Measurements from ENCODE around the gene GRHPR. TPM values are rescaled to one million over a fixed set of nuclear protein-coding genes. Genes with fewer than 3 reads are reported as not detected.

GRHPR gene
- total RNA-seq, 4 donors from 2014 or later = 120 to 181 (median 141) TPM

DNA sequence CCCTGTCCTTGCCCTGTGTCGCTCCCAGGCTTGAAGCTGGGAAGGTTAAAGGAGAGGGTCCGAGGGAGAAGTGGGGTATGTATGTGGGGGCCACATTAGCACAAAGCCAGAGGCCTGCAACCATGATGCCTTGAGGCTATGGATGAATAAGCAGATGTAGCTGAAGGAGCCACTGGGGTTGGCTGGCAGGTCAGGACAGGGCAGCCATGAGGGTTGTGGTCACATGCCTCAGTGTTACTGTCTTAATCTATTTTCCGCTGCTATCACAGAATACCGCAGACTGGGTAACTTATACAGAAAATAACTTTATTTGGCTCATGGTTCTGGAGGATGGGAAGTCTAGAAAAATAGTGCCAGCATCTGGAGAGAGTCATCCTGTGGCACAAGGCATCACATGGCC lies 9.2 kb upstream of the GRHPR start:
- no peak for TF ChIP-seq POLR2A (IDR thresholded peaks at IDR 0.05)
- TF ChIP-seq, protein P1, sequence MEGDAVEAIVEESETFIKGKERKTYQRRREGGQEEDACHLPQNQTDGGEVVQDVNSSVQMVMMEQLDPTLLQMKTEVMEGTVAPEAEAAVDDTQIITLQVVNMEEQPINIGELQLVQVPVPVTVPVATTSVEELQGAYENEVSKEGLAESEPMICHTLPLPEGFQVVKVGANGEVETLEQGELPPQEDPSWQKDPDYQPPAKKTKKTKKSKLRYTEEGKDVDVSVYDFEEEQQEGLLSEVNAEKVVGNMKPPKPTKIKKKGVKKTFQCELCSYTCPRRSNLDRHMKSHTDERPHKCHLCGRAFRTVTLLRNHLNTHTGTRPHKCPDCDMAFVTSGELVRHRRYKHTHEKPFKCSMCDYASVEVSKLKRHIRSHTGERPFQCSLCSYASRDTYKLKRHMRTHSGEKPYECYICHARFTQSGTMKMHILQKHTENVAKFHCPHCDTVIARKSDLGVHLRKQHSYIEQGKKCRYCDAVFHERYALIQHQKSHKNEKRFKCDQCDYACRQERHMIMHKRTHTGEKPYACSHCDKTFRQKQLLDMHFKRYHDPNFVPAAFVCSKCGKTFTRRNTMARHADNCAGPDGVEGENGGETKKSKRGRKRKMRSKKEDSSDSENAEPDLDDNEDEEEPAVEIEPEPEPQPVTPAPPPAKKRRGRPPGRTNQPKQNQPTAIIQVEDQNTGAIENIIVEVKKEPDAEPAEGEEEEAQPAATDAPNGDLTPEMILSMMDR (IDR thresholded peaks at IDR 0.05) = no peak
- intact Hi-C loops (cut with DNase I; ENCODE audit: low total_unique reads) = no loop called here
- no peak for DNase-seq (ENCODE audit: low spot score in 2 of 2)
- 90 to 91% methylated on average over 4 of the region's 4 CpGs for WGBS, 2 donors
- H3K4me3 ChIP-seq (ENCODE audit: low read depth, poor library complexity, severe bottlenecking) = no peak overlapping the region

DNA sequence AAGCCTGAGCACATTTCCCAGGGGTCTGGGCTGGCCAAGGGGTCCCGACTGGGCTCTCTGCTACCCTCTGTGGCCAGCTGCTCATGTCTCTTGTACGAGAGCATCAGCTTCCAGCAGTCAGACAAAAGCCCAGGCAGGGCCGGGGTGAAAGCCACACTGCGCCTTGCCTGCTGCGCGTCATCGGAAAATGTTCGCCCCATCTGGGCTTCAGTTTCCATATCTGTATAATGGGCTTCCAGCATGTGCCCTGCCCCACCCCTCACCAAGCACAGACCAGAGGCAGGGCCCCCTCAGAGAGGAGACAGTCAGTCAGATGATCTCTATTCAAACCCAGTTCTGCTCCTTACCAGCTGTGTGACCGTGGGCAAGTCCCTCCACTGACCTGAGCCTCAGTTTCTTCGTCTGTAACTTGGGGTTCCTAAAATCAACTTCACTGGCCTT lies 8.0 kb upstream of the GRHPR start:
- TF ChIP-seq, protein P1 (IDR thresholded peaks at IDR 0.05) = no peak
- DNase-seq (ENCODE audit: low spot score in 2 of 2) = no peak
- intact Hi-C loops (cut with DNase I; ENCODE audit: low total_unique reads) = no loop called here
- no peak overlapping the region for H3K4me3 ChIP-seq (ENCODE audit: low read depth, poor library complexity, severe bottlenecking)
- 79 to 89% methylated on average over 10 of the region's 10 CpGs for WGBS, 2 donors

DNA sequence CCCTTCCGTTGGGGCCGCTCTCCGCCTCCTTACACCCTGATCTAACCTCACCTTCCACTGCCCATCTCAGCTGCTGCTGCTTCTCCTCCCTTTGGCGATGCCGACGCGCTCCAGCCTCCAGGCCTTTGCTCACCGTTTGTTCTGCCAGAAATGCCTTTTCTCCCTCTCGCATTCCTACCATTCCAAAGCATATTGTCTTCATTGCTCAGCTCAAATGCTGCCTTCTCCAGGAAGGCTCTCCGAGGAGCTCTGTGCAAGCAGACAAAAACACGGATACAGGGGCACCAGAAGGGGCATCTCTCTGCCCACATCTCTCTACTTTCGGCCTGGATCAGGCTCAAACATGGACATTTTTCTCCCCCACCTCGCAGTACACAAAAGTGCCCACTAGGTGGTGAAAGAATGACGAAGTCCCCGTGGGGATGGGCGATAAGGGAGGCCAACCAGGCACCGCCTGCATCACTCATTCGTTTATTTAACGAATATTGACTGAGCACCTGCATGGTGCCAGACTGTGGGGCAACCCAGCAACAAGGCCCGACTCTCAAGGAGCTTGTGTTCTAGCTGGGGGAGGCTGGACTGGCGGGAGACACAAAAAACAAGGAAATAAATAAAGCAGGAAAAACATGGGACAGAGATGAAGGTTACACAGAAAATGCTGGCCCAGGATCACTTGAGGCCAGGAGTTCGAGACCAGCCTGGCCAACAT lies 7.3 kb upstream of the GRHPR start:
- WGBS, 2 donors = 20 to 25% methylated on average over 22 of the region's 22 CpGs
- intact Hi-C loops (cut with DNase I; ENCODE audit: low total_unique reads) = no loop called here
- no peak overlapping the region for H3K4me3 ChIP-seq (ENCODE audit: low read depth, poor library complexity, severe bottlenecking)
- peak; percentile 59 to 92 for DNase-seq (ENCODE audit: low spot score in 2 of 2)
- TF ChIP-seq POLR2A (IDR thresholded peaks at IDR 0.05) = no peak
- TF ChIP-seq, protein P1 (IDR thresholded peaks at IDR 0.05) = peak in 1 of 3 donors; percentile 59

DNA sequence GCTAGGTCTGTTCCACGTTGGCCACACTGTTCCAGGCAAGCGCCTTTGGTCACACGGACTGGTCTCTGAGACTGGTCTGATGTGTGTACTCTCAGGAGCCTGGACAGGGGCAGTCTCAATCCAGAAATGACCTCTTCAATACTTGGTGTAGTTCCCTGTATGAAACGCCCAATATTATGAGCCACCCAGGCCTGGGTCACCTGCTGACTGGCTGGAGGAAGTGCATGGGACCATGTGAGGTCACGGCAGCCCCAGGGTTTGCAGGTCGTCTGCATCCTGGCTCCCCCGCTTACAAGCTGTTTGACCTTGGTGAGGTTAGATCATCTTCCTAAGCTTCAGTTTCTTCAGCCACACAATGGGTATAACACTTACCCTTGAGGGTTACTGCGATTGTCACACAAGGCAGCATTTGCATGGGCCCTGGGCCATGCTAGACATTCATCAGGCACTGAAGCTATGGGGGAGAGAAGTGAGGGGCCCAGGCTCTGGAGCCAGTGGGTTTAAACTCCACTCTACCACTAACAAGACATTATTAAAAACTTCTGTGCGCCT lies 5.2 kb upstream of the GRHPR start:
- no peak overlapping the region for H3K4me3 ChIP-seq (ENCODE audit: low read depth, poor library complexity, severe bottlenecking)
- DNase-seq (ENCODE audit: low spot score in 2 of 2) = no peak
- WGBS, 2 donors = 89 to 95% methylated on average over 9 of the region's 9 CpGs
- TF ChIP-seq, protein P1 (IDR thresholded peaks at IDR 0.05) = no peak
- no peak for TF ChIP-seq POLR2A (IDR thresholded peaks at IDR 0.05)
- intact Hi-C loops (cut with DNase I; ENCODE audit: low total_unique reads) = no loop called here

DNA sequence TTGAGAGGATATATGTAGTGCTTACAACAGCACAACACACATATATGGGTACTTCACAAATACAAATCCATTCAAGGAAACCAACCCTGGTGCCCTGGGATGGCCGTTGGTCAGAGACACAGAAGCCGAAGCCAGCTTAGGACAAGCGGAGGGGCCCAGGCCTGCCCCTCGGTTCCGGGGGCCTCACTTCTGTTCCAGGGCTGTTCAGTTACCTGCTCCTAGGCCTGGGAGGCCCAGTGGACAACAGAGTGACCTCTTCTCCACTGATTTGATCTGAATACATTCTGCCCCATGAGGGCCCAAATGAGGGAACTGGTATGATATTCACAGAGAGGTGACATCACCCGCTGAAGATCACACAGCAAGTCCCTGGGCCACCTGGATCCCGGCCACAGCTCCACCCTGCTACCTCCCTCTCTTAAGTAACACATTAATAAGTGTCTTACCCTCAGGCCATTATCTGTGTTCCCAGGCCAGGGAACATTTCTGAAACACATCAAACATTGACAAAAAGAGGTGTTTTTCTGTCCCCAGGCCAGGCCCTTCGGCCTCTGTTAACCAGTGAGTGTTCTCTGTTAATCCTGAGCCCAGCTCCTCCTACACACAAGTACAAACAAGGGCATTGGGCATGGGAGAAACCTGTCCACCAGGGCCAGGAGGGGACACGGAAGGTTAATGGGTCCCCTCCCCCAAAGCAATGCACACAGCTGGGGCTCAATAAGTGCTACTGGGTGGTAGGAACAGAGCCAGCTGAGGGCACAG lies 4.5 kb upstream of the GRHPR start:
- WGBS, 2 donors = 71 to 73% methylated on average over 9 of the region's 9 CpGs
- intact Hi-C loops (cut with DNase I; ENCODE audit: low total_unique reads) = no loop called here
- no peak for TF ChIP-seq POLR2A (IDR thresholded peaks at IDR 0.05)
- TF ChIP-seq, protein P1 (IDR thresholded peaks at IDR 0.05) = no peak

More for the DNA sequence above, 4.5 kb upstream of the GRHPR start:
- peak in 1 of 2 donors; percentile 44 for DNase-seq (ENCODE audit: low spot score in 2 of 2)
- H3K4me3 ChIP-seq (ENCODE audit: low read depth, poor library complexity, severe bottlenecking) = no peak overlapping the region

Measured in lower leg skin (tissue), 4 donors.